ENCODE data around the gene BARHL2. TPM values are rescaled to one million over a fixed set of nuclear protein-coding genes. Genes with fewer than 3 reads are reported as not detected.

Gene BARHL2
- total RNA-seq, 4 donors from 2014 or later: not detected

DNA sequence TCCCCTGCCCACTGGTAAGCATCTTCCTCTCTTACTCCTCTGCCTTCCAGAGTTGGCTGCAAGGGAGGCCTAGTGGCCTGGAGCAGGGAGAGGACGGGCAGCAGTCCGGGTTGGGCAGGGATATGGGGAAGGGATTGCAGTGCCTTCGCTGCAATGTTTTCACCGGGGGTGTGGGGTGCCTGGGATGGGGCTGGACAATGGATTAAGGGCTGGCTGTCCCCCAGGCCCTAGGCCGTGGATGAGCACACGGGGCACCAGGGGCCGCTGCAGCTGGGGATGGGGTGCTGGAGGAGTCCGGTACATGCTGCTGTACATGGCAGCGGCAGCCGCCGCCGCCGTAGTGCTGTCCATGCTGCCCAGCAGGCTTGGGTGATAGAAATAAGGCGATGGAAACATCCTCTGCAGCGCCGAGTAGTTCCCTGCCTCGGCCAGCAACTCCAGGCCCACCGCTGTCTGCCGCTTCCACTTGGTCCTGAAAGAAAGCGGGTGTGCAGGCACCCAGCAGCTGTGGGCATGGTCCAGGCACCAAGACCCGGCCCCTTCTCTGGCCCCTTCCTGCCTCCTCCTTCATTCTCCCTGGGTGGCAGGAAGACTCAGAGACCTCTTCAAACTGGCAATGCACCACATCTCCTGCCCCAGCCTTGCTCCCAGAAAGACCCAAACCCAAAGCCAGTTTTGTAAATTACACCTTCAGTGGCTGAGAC is 4.8 kb downstream of the BARHL2 start:
- DNase-seq: no peak
- peaks cover 0 to 16% (median 6%) of the 10 kb centered on the region in 4 donors for H3K4me1 ChIP-seq
- H3K4me3 ChIP-seq: no peak overlapping the region
- H3K27me3 ChIP-seq: peaks cover 99% of the 10 kb centered on the region
- WGBS, 2 donors (ENCODE audit: low coverage in 1 of 2): 26% methylated on average over 12 of the region's 21 CpGs; no CpG with 5 or more reads in 1 of the 2 donors
- TF ChIP-seq, protein P1, sequence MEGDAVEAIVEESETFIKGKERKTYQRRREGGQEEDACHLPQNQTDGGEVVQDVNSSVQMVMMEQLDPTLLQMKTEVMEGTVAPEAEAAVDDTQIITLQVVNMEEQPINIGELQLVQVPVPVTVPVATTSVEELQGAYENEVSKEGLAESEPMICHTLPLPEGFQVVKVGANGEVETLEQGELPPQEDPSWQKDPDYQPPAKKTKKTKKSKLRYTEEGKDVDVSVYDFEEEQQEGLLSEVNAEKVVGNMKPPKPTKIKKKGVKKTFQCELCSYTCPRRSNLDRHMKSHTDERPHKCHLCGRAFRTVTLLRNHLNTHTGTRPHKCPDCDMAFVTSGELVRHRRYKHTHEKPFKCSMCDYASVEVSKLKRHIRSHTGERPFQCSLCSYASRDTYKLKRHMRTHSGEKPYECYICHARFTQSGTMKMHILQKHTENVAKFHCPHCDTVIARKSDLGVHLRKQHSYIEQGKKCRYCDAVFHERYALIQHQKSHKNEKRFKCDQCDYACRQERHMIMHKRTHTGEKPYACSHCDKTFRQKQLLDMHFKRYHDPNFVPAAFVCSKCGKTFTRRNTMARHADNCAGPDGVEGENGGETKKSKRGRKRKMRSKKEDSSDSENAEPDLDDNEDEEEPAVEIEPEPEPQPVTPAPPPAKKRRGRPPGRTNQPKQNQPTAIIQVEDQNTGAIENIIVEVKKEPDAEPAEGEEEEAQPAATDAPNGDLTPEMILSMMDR (IDR thresholded peaks at IDR 0.05): no peak
- TF ChIP-seq EP300 (IDR thresholded peaks at IDR 0.05; ENCODE audit: low read depth) (no peak), POLR2A (IDR thresholded peaks at IDR 0.05) (no peak), POLR2AphosphoS5 (IDR thresholded peaks at IDR 0.05) (no peak)
- no peak overlapping the region for H3K27ac ChIP-seq
- H3K9me3 ChIP-seq: no peaks in the 10 kb centered on the region
- in situ Hi-C loops (cut with MboI; ENCODE audit: low pct_ligation_motif_present in 1 of 4, low pct_unique_long_range_greater_than_20kb in 1 of 4, low sequenced_read_pairs in 3 of 4) (no loop called here), intact Hi-C loops (cut with DNase I; ENCODE audit: low total_unique reads) (no loop called here)
- no peaks in the 10 kb centered on the region for H3K36me3 ChIP-seq

DNA sequence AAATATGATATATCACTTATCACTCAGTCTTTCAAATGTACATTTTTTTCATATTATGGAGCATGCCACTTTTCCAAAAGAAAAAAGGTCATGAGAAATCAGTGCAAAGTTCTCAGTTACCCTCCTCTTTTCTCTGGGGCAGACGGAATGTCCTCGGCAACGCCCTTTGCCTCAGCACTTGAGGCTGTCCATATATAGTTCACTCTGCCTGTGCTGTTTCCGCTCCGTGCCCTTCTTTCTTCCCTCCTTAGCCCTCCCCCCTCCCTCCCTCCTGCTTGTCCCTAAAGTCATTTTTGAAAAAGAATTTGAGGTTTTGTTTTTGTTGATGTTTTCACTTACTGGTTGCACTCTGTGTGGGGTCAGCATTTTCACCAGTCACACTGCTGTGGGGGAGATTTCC is 5.4 kb downstream of the BARHL2 start:
- Histone ChIP-seq H3K27me3 (peaks cover 99% of the 10 kb centered on the region), H3K36me3 (no peaks in the 10 kb centered on the region), H3K27ac (no peak overlapping the region), H3K4me3 (no peak overlapping the region), H3K9me3 (no peaks in the 10 kb centered on the region), H3K4me1 (peaks cover 3 to 16% (median 8%) of the 10 kb centered on the region in 4 donors)
- in situ Hi-C loops (cut with MboI; ENCODE audit: low pct_ligation_motif_present in 1 of 4, low pct_unique_long_range_greater_than_20kb in 1 of 4, low sequenced_read_pairs in 3 of 4): no loop called here
- 12 to 13% methylated on average over 5 of the region's 5 CpGs for WGBS, 2 donors (ENCODE audit: low coverage in 1 of 2)
- DNase-seq: no peak
- intact Hi-C loops (cut with DNase I; ENCODE audit: low total_unique reads): no loop called here
- TF ChIP-seq, protein P1 (IDR thresholded peaks at IDR 0.05): no peak
- TF ChIP-seq EP300 (IDR thresholded peaks at IDR 0.05; ENCODE audit: low read depth) (no peak), POLR2AphosphoS5 (IDR thresholded peaks at IDR 0.05) (no peak), POLR2A (IDR thresholded peaks at IDR 0.05) (no peak)

DNA sequence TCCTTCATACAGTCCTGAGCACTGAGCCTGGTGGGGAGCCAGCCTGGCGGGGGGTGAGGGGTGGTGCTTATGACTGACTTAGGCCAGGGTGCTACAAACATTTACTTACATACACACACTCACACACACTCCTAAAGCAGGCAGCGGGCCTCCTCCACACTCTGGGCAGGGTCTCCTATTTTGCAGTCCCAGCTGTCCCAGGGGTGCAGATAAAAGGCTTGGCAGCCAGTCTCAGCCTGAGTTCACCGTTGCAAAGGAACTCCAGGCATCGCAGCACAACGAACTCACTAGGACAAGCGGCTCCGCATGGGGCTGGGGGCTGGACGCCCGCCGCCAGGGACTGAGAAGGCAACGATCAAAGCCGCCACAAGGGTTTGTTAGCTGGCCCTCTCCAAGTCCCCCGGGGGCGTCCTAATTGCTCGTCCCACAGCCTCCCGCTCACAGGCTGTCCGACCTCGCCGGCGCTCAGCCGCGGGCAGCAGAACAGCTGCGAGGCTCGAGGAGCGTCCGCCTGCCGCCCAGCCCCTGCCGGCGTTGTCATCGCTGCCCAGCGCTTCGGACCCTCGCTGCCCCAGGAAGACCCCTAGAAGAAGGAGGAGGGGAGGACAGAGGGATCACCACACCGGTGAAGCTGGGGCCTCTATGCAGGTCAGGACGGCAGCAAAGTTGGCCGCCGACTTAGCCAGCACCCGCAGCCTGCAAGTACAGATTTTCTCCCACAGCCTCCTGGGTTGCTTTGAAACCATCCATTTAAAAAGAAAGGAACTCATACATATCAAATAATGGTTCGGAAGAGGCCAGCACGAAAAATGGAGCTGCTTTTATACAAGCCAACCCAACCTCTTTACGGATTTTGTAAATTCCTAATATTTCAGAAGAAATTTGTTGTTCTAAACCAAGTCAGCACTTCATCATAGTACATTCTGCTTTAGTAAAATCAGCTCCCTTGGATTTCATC is 6.2 kb downstream of the BARHL2 start:
- H3K9me3 ChIP-seq: no peaks in the 10 kb centered on the region
- H3K27me3 ChIP-seq: peaks cover 99% of the 10 kb centered on the region
- no peak for DNase-seq
- TF ChIP-seq, protein P1 (IDR thresholded peaks at IDR 0.05): no peak
- no peak for TF ChIP-seq POLR2A (IDR thresholded peaks at IDR 0.05)
- TF ChIP-seq EP300 (IDR thresholded peaks at IDR 0.05; ENCODE audit: low read depth): no peak
- TF ChIP-seq POLR2AphosphoS5 (IDR thresholded peaks at IDR 0.05): no peak
- H3K27ac ChIP-seq: no peak overlapping the region
- intact Hi-C loops (cut with DNase I; ENCODE audit: low total_unique reads) (no loop called here), in situ Hi-C loops (cut with MboI; ENCODE audit: low pct_ligation_motif_present in 1 of 4, low pct_unique_long_range_greater_than_20kb in 1 of 4, low sequenced_read_pairs in 3 of 4) (no loop called here)
- no peak overlapping the region for H3K4me3 ChIP-seq
- peaks cover 3 to 19% (median 14%) of the 10 kb centered on the region in 4 donors for H3K4me1 ChIP-seq
- WGBS, 2 donors (ENCODE audit: low coverage in 1 of 2): 4 to 10% methylated on average over 9 to 25 of the region's 41 CpGs
- H3K36me3 ChIP-seq: no peaks in the 10 kb centered on the region

DNA sequence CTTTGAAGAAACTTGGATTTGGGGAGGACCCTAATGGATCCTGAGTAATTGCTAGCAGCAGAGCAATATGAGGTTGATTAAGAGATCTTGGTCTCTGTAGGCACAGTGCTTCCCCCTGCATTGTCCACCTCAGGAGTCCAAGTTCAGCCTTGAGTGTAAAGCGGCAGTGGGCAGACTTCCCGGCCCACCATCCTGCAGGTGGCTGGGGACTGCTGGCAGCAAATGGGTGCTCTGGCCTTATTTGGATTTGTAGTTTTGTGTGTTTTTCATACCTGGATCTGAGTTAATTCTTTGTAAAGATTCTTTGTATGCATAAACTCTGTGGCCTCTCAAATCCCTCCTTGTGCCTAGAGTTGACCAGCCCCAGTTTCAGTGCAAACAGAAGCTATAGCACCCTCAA is 7.6 kb downstream of the BARHL2 start:
- no peak for DNase-seq
- Histone ChIP-seq H3K9me3 (no peaks in the 10 kb centered on the region), H3K4me1 (peaks cover 3 to 19% (median 14%) of the 10 kb centered on the region in 4 donors), H3K4me3 (no peak overlapping the region), H3K27ac (no peak overlapping the region), H3K36me3 (no peaks in the 10 kb centered on the region), H3K27me3 (peaks cover 99% of the 10 kb centered on the region)
- intact Hi-C loops (cut with DNase I; ENCODE audit: low total_unique reads): no loop called here
- TF ChIP-seq, protein P1 (IDR thresholded peaks at IDR 0.05): no peak
- TF ChIP-seq POLR2AphosphoS5 (IDR thresholded peaks at IDR 0.05) (no peak), POLR2A (IDR thresholded peaks at IDR 0.05) (no peak), EP300 (IDR thresholded peaks at IDR 0.05; ENCODE audit: low read depth) (no peak)
- WGBS, 2 donors (ENCODE audit: low coverage in 1 of 2): 50% methylated on average over 2 of the region's 2 CpGs; no CpG with 5 or more reads in 1 of the 2 donors
- in situ Hi-C loops (cut with MboI; ENCODE audit: low pct_ligation_motif_present in 1 of 4, low pct_unique_long_range_greater_than_20kb in 1 of 4, low sequenced_read_pairs in 3 of 4): no loop called here
